KBM-7 (cell line): Measurements from ENCODE around the gene MUC5AC.
A peak's percentile ranks its signal among the peaks of the same experiment; 100 is the strongest.
"Not testable (repeated sequence)": the region's sequence is repeated elsewhere in the genome, so short reads cannot be mapped to it uniquely, and the experiment has no call there.

Source experiments
- DNase-seq: peaks from one replicate; pipeline ENCODE4 v3.0.0-alpha.2; 2015
- in situ Hi-C: fragments of 300-500 bp; cut with MboI; formaldehyde crosslinking; loops from 2 replicates; pipeline ENCODE4 v1.14.3; 2020; ENCODE audit warnings: low sequenced_read_pairs, low pct_unique_long_range_greater_than_20kb, mixed read lengths

The MUC5AC gene

GRCh38 chr11:1201395-1202153, 43.8 kb downstream of the MUC5AC start:
- no peak for DNase-seq
- in situ Hi-C loops = no loop called here

DNA sequence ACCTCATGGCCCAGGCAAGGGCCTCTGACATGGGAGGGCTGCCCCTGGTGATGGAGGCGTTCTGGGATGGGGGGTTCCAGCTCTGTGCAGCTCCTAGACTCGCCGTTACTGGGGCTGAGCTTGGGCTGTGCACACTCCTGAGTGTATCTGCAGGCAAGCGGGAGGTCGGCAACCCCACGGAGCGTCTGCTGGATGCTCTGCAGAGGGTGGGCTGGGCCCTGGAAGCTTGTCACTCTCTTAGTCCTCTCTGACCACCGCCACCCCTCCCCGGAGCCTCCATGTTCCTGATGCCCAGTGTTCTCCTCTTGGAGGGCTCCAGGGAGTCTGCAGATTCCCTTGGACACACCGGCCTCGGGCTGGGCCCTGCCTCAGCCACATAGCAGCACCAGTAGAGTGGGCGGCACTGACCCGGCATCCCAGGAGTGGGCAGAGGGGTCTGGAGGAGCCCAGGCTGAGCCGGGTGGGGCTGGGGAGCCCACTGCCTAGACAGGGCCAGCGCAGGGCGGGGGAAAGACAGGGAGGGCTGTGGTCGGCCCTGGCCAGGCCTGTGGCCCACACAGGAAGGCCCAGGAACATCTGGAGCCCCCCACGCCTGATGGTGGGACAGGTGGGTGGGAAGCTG, 44.5 kb downstream of the MUC5AC start:
- DNase-seq = peak; percentile 15
- in situ Hi-C loops = no loop called here

- in situ Hi-C loops = no loop called here
- DNase-seq = peak; percentile 61
These were observed 45.2 kb downstream of the MUC5AC start for GRCh38 chr11:1202776-1203504.

DNA sequence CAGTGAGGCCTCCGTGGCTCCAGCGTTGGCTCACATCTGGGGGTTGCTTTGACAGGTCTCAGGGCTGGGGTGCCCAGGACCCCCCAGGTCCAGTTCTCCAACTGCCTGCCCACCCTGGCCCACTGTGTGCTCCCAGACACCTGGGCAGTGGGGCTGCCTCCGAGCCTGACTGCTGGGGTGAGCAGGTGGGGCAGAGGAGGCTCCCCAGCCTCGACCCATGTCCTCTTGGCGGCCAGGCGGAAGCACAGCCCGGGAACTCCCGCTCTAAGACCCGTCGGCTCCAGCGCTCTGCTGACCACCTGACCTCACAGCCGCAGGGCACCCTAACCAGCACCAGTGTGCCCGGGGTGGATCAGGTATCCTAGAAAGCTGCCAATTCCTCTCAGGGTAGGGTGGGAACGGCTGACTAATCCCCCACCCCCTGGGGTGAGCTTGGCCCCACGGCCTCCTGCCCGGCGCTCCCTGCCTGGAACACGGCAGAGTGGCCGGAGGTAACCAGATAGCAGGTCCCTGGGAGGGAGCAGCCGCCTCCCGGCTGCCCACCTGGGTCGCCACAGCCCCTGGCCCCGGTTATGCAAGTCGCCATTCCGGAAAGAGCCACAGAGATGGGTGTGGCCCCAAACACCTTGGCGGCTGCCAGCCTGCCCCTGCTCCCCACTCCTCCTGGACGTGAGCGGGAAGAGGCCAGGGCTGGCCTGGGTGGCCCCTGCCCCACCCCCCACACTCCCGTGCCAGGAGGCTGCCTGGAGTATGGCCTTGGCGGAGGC, 45.9 kb downstream of the MUC5AC start:
- DNase-seq = no peak
- in situ Hi-C loops = no loop called here

DNA sequence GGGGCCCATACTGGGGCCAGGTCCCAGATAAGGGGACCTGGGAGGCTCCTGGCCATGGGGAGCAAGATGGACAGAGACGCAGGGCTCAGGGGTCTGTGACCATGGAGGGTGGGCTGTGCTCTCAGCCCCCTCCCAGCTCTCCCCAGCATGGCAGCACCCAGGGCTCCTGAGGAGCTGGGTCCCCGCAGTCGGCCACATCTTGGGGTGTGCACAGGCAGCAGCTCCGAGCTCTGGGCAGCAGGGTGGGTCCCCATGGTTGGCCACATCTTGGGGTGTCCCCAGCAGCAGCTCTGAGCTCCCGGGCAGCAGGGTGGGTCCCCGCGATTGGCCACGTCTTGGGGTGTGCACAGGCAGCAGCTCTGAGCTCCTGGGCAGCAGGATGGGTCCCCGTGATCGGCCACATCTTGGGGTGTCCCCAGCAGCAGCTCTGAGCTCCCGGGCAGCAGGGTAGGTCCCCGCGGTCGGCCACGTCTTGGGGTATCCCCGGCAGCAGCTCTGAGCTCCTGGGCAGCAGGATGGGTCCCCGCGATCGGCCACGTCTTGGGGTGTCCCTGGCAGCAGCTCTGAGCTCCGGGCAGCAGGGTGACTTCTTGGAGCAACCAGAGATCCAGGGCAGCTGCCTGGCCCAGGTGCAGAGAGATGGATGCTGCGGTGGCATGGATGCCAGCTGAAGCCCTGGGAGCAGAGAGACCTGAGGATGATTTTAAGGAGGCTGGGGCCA, 46.8 kb downstream of the MUC5AC start:
- in situ Hi-C loops = no loop called here

GRCh38 chr11:1205121-1205986, 47.6 kb downstream of the MUC5AC start:
- no peak for DNase-seq
- in situ Hi-C loops = no loop called here

More for the DNA sequence above, 46.8 kb downstream of the MUC5AC start:
- no peak for DNase-seq

- in situ Hi-C loops = no loop called here
- no peak for DNase-seq
These were observed 48.2 kb downstream of the MUC5AC start for GRCh38 chr11:1205987-1206331.

DNA sequence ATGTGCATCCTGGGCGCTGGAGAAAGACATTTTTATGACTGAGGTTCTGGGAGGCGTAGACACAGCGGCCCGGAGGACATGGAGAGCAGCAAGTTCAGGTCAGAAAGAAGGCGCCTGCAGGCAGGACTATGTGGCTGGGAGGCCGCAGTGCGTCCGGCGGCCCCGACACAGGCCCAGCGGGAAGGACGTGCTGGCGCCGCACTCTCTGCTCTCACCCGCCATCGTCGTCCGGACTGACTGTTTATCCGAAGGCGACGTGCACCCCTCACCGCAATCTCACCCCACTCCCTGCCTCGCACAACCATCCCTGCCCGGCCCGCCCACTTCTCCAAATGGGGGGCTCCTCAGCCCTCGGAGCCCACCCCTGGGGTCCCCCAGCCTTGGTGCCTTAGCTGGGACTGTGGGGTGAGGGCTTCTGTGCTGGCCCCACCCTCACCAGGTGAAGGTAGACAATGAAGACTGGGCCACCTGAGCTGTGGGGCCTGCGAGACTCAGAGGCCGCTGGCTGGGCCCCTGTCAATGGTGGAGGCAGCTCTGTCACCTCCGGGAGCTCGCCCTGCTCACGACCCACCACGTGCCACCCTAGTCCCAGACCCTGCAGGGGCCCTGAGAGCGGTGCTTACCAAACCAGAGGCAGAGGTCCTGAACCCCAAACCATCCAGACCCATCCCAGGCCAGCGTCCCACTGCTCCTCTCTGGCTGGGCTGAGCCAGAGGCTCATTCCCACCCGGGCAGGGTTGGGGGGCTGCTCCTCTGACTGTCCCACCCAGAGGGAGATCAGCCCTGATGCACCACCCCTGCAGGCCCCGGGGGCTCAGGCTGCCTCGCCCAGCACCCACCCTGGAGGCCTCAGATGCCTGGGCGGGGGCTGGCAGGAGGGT, 48.9 kb downstream of the MUC5AC start:
- in situ Hi-C loops = no loop called here
- DNase-seq = no peak

DNA sequence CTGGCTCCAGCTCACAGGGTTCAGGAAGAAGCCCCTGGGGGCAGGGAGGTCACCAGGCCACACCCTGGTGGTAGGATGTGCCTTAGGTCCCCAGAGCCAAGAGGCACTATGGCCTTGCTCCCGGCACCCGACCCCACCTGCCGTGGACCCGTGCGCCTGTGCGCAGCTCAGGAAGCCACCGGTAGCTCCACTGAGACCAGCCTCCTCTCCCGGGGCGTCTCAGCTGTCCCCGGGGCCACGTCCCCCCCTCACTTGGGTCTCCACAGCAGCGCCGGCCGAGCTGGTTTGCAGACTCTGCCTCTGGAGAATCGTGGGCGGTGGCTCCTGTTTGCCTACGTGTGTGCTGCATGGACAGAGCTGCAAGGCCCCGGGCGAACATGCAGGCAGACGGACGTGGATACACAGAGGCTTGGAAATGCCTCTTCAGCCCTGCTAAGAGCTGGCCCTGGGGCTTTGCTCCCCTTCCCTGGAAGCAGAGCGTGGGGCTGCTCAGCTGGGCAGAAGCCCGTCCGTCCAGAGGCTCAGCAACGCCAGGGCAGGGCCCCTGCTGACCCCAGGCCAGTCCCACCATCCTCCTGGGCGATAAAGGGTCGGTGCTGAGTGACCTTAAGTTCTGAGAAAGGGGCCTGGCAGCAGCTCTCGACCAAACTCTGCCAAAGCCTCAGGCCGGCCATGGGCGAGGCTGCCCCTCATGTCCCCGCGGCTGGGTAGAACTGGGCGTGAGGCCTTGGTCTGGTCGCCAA, 49.8 kb downstream of the MUC5AC start:
- in situ Hi-C loops = no loop called here
- DNase-seq = no peak

DNA sequence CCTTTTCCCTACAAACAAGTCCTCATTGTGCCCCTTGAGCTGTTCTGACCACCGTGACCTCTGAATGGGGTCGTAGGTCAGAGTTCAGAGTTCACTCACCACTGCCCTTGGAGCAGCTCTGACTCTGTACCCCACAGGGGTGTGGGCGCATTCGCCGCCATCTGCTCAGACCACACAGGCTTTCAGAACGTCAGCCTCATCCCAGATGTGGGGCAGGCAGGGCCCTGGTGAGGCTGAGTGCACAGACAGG, 50.3 kb downstream of the MUC5AC start:
- no peak for DNase-seq
- in situ Hi-C loops = no loop called here

DNA sequence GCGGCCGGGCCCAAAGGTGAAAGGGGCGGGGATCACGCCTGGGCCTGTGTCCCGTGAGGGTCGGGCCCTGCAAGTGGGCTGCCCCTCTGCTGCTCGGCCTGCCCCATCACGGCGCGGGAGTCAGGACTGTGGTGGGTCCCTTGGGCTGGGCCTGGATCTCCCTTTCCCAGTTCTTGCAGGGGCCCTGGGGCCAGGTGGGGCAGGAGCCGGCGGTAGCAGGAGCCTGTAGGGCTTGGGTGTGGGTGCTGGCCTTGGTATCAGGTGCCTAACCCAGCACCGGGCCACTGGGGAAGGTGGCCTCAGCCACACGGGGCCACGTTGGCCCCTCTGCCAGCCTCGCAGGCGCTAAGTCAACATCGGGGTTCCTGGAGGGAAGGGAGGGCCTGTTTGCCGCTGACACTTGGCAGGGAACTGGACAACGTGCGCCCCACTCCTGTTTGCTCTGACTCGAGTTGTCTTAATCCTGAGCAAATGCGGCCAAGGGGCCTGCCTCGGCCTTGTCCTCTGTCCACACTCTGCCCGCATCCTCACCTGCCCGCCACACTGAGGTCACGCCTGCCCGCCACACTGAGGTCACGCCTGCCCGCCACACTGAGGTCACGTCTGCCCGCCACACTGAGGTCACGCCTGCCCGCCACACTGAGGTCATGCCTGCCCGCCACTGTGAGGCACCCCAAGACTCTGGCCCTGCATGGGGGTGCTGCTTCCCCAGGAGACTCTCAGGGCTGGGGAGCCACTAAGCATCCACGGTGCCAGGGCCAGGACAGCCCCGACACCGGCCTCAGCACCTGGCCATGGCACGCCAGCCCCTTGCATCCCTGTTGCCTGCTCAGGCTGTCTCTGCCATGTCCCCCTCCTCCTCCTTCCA, 50.9 kb downstream of the MUC5AC start:
- in situ Hi-C loops = no loop called here
- DNase-seq = no peak

DNA sequence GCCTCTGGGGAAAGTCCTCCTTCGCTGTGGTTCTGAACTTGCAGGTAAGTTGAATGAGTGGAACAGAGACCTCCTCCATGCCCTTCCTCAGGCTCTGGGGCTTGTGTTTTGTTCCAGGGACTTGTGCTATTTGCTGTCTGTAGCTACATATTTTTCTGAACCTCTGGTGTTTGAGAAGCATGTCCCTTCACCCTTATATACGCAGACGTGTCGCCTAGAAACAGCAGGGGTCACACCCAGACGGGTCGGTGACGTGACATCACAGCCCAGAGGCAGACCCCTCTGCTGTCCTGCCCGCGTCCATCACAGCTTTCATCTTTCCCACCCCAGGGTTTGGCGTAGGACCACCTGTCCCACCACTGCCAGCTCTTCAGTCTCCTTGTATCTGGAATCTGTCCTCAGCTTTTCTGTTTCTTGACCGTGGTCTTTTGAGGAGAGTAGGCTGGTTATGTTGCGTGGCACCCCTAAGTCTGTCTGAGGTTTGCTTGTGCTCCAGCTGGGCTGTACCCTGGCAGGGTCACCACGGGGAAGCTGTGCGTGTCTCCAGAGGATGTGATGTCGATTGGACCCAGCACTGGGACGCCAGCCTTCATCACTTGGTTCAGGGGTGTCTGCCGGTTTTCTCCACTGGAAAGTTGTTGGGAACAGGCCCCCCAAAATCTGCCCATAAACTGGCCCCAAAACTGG, 51.8 kb downstream of the MUC5AC start:
- no peak for DNase-seq
- in situ Hi-C loops = no loop called here

GRCh38 chr11:1211838-1212237, 54.1 kb downstream of the MUC5AC start:
- no peak for DNase-seq
- in situ Hi-C loops = no loop called here

- in situ Hi-C loops = not testable (repeated sequence)
These were observed 58.1 kb downstream of the MUC5AC start for GRCh38 chr11:1215826-1216225.

DNA sequence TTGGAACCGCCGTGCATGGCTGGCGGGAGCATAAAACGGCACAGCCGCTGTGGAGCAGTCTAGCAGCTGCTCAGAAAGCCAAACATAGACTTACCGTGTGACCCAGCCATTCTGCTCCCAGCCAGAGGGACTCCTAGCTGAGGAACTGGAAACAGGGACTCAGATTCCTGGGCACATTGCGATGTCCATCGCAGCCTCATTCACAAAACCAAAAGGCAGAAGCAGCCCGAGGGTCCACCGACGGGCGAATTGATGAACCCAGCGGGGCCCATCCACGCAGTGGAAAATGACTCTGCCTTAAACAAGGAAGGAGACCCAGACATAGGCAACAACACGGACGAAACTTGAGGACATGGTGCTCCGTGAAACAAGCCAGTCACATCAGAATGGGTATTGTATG, 59.4 kb downstream of the MUC5AC start:
- in situ Hi-C loops = no loop called here
- no peak for DNase-seq

More at GRCh38 chr11:1215826-1216225, 58.1 kb downstream of the MUC5AC start:
- not testable (repeated sequence) for DNase-seq
